Neural crest cell (in vitro differentiated cells): ENCODE results near the gene STX8. TPM values are rescaled to one million over a fixed set of nuclear protein-coding genes. Genes with fewer than 3 reads are reported as not detected.

Experiments used
- DNase-seq: peaks from one replicate; pipeline ENCODE4 v3.0.0; 2021; ENCODE audit warnings: low read depth, mixed read lengths, low spot score
- H3K27ac Mint-ChIP-seq: one replicate; pipeline ENCODE4 v1.8.0; 2021; ENCODE audit warnings: mild to moderate bottlenecking, mixed read lengths; ENCODE audit not compliant: unreplicated experiment
- H3K27me3 Mint-ChIP-seq: 2 replicates; pipeline ENCODE4 v1.8.0; 2021; ENCODE audit warnings: low read depth, mild to moderate bottlenecking, mixed read lengths
- H3K36me3 Mint-ChIP-seq: 2 replicates; pipeline ENCODE4 v1.8.0; 2021; ENCODE audit warnings: low read depth, mild to moderate bottlenecking, mixed read lengths
- H3K4me1 Mint-ChIP-seq: 2 replicates; pipeline ENCODE4 v1.8.0; 2021; ENCODE audit warnings: mixed read lengths
- H3K4me3 Mint-ChIP-seq: one replicate; pipeline ENCODE4 v1.8.0; 2021; ENCODE audit warnings: mild to moderate bottlenecking, mixed read lengths
- H3K9me3 Mint-ChIP-seq: 2 replicates; pipeline ENCODE4 v1.8.0; 2021; ENCODE audit warnings: mixed read lengths
- CTCF ChIP-seq: fragments of 200-600 bp; sonication (generic); conservative IDR thresholded peaks from 2 replicates; pipeline ENCODE4 v1.5.0; 2021; ENCODE audit warnings: antibody characterized with exemption, mild to moderate bottlenecking
- total RNA-seq: library from RNA; stranded (reverse); gene quantifications from 2 replicates; pipeline ENCODE4 v1.2.1, GENCODE V29; 2021

Gene STX8
- total RNA-seq, 1 donor from 2014 or later = 56.6 TPM

- Mint-ChIP-seq H3K27me3 (peaks cover 61% of the 10 kb centered on the region), H3K9me3 (peaks cover 8% of the 10 kb centered on the region), H3K4me1 (peaks cover 22% of the 10 kb centered on the region), H3K27ac (no peak overlapping the region), H3K36me3 (peaks cover 18% of the 10 kb centered on the region), H3K4me3 (no peak overlapping the region)
- DNase-seq = no peak
- no peak for TF ChIP-seq CTCF
These were observed 362.3 kb downstream of the STX8 start for GRCh38 chr17:9213303-9213640.

- no peak for TF ChIP-seq CTCF
- Mint-ChIP-seq H3K9me3 (peaks cover 8% of the 10 kb centered on the region), H3K27me3 (peaks cover 56% of the 10 kb centered on the region), H3K27ac (no peak overlapping the region), H3K4me1 (peaks cover 16% of the 10 kb centered on the region), H3K4me3 (no peak overlapping the region), H3K36me3 (peaks cover 18% of the 10 kb centered on the region)
- DNase-seq = no peak
These were observed 363.0 kb downstream of the STX8 start for GRCh38 chr17:9212376-9213302.

DNA sequence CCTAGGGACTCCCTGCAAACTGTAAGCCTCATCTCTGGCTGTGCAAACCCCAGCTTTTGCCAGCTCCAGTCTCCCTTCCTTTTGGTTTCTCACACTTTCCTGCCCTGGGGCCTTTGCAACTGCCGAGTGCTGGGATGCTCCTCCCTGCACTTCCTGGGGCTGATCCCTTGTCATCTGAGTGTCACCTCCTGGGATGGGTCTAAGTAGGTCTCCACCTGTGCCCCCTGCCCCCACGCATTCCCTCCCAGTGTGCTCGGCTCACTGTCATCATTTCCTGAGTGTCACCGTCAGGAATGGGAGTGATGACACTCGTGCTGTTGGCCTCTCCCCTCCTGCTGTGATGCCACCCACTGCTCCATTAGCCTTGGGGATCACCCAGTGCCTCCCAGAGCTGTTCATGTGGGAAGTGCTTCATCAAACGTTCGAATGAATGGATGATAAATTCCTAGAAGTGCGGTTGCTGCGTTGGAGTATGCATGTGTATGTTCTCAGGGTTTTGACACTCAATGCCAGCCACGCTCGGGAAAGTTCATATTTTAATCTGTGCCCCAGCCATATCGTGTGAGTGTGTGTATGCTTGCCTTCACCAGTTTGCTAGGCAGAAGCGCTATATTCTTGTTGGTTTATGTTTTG lies 364.4 kb downstream of the STX8 start:
- TF ChIP-seq CTCF = no peak
- H3K27ac Mint-ChIP-seq = no peak overlapping the region
- no peak overlapping the region for H3K4me3 Mint-ChIP-seq
- peaks cover 8% of the 10 kb centered on the region for H3K9me3 Mint-ChIP-seq
- H3K36me3 Mint-ChIP-seq = peaks cover 12% of the 10 kb centered on the region
- peaks cover 21% of the 10 kb centered on the region for H3K4me1 Mint-ChIP-seq
- H3K27me3 Mint-ChIP-seq = peaks cover 51% of the 10 kb centered on the region
- no peak for DNase-seq

GRCh38 chr17:9209781-9210370 lies 365.7 kb downstream of the STX8 start:
- Mint-ChIP-seq H3K9me3 (no peaks in the 10 kb centered on the region), H3K27ac (no peak overlapping the region), H3K36me3 (no peaks in the 10 kb centered on the region), H3K4me3 (no peak overlapping the region), H3K27me3 (peaks cover 51% of the 10 kb centered on the region), H3K4me1 (peaks cover 31% of the 10 kb centered on the region)
- no peak for TF ChIP-seq CTCF
- no peak for DNase-seq

- H3K36me3 Mint-ChIP-seq = no peaks in the 10 kb centered on the region
- DNase-seq = no peak
- no peak for TF ChIP-seq CTCF
- no peak overlapping the region for H3K4me3 Mint-ChIP-seq
- peaks cover 31% of the 10 kb centered on the region for H3K4me1 Mint-ChIP-seq
- H3K27me3 Mint-ChIP-seq = peaks cover 51% of the 10 kb centered on the region
- no peak overlapping the region for H3K27ac Mint-ChIP-seq
- no peaks in the 10 kb centered on the region for H3K9me3 Mint-ChIP-seq
These were observed 366.3 kb downstream of the STX8 start for GRCh38 chr17:9209347-9209746.
